HTERT RPE-1 (cell line): ENCODE data around the gene PPP1R15A.
"Not testable (repeated sequence)": the region's sequence is repeated elsewhere in the genome, so short reads cannot be mapped to it uniquely, and the experiment has no call there.

Experiments used
- in situ Hi-C: fragments of 300-500 bp; cut with MboI; formaldehyde crosslinking; loops from 4 replicates; pipeline ENCODE4 v1.14.3; 2020; ENCODE audit warnings: low sequenced_read_pairs

The PPP1R15A gene

DNA sequence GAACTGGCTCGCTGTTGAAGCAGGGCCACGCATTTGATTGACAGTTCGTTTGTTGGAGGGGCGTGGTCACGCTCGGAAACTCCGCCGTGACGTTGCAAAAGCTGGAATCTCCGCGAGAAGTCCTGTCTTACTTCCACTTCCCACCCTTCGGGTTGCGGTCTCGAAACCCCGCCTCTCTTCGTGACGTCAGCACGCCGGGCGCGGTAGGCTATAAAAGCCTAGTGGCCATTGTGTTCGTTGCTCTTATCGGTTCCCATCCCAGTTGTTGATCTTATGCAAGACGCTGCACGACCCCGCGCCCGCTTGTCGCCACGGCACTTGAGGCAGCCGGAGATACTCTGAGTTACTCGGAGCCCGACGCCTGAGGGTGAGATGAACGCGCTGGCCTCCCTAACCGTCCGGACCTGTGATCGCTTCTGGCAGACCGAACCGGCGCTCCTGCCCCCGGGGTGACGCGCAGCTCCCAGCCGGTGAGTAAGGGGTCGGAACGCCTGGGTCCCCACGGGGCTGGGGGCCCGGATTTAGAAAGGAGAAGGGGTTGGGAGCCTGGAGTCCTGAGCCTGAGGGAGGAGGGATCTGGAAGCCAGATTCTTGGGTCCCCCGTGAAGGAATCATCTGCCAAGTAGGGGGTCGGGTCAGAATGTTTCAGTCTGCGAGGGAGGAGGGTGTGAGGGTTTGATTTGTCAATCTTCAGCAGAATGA is at the start of gene PPP1R15A:
Gene PPP1R15A (plus strand): TSS at position 240 of the 702 bp plus-strand sequence. CDS start 813 bp downstream, outside the sequence.
- in situ Hi-C loops: no loop called here

DNA sequence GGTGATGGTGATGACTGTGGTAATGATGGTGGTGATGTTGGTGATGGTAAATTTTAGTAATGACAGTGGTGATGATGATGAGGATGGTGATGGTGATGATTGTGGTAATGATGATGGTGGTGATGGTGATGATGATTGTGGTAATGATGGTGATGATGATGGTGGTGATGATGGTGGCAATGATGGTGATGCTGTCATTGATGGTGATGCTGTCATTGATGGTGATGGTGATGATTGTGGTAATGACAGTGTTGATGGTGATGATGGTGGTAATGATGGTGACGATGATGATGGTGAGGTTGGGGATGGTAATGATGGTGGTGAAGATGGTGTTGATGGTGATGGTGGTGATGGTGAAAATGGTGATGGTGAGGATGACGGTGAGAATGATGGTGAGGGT is 49.7 kb upstream of the PPP1R15A start:
- in situ Hi-C loops: no loop called here

DNA sequence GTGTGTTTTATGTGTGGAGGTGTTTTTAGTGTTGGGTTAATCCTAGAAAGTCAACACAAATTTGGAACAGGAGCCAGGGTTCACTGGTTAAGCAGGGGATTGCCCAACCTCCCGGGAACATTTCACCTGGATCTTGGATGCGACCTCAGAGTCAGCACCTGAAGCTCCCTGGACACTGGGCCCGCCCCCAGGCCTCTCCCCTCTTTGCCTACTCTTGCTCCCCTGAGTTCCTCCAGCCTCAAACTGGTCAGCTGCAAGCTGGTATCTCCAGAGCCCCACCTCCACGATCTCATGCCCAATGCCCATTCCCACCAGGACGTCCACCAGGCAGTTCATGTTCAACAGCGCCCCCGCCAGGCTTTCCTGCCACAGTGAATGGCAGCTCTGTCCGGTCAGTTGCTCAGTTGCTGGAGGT is 45.6 kb upstream of the PPP1R15A start:
- in situ Hi-C loops: no loop called here

DNA sequence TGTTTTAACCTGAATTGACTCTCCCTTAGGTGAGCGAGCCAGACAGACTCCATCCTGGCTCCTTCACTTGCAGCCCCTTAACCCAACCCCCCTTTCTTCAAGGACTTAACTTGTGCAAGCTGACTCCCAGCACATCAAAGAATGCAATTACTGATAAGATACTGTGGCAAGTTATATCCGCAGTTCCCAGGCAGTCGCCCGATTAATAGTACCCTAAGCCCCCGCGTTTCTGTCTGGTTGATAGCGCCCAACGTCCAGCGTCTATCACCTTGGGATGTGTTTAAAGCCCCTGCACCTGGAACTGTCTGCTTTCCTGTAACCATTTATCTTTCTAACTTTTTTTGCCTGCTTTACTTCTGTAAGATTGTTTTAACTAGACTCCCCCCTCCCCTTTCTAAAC is 42.1 kb upstream of the PPP1R15A start:
- in situ Hi-C loops: no loop called here

DNA sequence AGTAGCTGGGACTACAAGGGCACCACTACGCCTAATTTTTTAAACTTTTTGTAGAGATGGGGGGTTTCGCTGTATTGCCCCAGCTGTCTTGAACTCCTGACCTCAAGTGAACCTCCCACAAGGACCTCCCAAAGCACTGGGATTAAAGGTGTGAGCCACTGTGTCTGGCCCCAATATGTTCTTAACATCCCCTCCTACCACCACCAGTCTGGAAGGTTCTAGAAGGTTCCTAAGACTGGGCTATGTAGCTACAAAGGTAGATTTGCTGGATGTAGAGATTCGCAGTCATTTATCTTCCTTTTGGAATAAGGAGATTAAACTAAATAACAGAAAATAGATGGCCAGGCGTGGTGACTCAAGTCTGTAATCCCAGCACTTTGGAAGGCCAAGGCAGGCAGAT is 41.3 kb upstream of the PPP1R15A start:
- in situ Hi-C loops: no loop called here

DNA sequence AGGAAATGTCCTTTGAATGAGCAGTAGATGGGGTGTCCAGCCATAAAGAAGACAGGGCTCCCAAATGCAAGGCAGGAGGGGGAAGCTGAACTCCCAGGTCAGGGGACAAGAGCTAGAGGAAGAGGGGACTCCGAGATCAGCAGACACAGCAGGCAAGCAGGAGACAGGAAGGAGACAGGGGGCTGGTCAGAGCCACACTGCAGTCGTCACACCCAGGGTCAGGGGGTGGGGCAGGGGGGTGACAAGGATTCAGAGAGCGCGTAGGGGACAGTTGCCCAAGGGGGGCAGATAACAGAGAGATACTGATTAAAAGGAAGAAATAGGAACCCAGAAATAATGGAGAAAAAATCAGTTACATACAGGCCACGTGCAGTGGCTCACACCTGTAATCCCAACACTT is 39.2 kb upstream of the PPP1R15A start:
- in situ Hi-C loops: no loop called here

DNA sequence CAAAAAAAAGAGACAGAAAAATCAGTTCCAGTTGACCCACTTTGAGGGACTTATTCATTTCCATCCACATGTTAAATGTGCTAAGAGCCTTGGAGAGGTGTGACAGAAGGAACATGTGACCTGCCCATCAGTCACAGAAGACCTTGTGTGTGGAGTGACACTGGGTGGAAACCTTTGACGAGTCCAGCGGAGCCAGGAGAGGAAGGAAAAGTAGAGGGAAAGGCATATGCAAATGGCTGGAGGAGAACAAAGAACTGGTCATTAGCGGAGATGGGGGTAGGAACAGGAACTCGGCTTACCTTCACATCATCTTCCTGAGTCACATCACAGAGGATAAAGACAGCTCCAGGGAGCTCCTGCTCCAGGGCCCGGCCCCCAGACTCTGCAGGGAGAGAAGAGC is 38.2 kb upstream of the PPP1R15A start:
- in situ Hi-C loops: no loop called here

DNA sequence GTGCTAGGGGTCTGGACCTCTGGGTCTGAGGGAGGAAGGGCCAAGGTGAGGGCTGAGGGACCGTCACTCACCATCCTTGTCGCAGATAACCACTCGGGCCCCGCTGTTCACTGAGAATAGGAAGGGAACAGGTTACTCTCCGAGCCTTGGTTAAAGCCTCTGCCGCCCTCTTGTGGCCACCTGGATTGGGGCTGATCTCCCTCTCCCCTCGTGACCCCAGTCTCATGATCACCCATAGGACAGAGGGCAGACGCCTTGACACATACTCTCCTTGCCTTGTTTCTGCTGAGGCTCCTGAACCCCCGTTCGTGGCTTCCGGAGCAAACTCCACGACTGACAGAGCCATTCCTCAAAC is 36.5 kb upstream of the PPP1R15A start:
- in situ Hi-C loops: no loop called here

DNA sequence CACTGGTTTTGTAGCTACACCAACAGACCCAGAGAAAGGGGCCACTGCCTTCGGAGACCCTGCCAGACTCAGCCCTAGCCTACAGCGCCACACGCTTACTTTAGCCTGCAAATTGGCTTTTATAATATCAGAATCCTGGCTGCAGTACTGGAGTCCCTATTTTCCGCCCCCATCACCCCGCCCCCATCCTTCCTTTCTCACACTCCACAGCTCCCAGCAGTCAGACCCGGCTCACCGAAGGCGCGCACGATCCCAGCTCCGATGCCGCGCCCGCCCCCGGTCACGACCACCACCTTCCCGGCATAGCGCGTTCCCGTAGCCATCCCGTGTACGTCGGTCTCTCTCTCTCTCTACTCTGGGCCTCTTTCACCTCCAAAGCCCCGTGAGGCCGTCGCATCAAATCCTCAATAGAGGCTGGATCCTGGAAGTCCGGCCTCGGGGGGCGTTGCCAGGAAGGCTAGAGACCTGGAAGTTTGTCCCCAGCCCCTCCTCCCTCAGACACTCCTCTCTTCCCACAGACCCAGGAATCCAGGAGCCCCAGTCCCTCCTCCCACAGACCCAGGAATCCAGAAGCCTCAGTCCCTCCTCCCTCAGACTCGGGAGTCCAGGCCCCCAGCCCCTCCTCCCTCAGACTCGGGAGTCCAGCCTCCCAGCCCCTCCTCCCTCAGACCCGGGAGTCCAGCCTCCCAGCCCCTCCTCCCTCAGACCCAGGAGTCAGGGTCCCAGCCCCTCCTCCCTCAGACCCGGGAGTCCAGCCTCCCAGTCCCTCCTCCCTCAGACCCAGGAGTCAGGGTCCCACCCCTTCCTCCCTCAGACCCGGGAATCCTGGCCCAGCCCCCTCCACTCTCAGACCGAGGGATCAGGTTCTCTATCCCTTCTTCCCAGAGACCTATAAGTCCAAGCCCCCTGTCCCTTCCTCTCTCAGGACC is 35.9 kb upstream of the PPP1R15A start, which contains the start of gene HSD17B14:
Gene HSD17B14 (minus strand): TSS at position 403 of the 929 bp plus-strand sequence. CDS start 80 bp downstream, at position 323.
- in situ Hi-C loops: no loop called here

DNA sequence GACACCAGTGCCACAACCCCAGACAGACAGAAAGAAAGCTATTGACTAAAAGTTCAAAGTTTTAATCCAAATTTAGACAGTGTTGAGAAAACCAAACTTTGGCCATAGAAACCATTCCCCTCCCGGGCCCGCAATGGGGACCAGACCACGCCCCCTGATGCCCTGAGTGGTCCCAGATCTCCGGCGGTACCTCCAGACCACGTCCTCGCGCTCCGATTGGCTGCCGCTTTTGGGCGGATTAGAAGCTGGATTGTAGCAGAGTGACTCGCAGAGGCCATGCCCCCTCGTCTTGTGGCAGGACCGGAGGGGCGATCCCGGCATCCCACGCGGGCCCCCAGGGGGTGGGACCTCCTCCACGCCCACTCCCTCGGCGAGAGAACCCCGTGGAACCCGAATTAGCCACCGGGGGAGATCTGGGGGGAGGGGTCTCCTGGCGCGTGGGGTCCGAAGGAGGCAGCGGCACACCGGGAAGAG is 35.1 kb upstream of the PPP1R15A start:
- in situ Hi-C loops: no loop called here

DNA sequence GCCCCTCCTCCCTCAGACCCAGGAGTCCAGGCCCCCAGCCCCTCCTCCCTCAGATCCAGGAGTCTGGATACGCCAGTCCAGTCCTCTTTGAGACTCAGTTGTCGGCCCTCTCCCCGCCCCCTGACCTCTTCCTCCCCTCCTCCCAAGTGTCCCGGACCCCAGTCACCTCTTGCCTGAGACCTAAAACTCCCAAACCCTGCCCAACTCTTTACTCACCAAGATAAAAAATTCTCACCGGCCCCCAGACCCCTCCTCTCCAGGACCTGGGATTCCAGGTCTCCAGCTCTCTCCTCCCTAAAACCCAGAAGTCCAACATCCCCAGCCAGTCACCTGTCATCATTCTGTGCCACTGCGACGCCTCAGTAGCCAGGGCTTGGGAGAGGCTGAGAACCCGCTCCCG is 34.5 kb upstream of the PPP1R15A start:
- in situ Hi-C loops: no loop called here

DNA sequence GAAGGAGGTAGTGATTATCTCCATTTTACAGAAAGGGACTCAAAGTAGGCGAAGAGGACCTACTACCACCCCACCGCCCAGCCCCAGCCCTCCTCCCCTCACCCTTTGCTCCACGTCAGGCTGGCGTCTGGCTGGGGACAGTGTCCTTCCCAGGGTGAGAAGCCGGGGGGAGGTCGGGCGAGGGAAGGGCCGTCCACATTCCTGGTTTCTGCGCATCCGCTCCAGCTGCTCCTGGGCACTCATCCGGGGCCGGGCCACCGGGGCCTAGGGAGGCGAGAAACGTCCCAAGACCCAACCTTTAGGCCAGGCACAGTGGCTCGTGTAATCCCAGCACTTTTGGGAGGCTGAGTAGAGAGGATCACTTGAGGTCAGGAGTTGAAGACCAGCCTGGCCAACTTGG is 31.2 kb upstream of the PPP1R15A start:
- in situ Hi-C loops: no loop called here

DNA sequence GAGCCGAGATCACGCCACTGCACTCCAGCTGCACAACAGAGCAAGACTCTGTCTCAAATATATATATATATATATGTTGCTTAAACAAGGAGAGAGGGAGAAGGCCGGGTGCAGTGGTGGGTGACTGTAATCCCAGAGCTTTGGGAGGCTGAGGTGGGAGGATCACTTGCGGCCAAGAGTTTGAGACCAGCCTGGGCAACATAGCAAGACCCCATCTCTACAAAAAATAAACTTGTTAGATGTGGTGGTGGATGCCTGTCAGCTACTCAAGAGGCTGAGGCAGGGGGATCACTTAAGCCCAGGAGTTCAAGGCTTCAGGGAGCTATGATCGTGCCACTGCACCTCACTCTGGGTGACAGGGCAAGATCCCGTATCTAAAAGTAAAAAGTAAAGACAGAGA is 30.6 kb upstream of the PPP1R15A start:
- in situ Hi-C loops: no loop called here

DNA sequence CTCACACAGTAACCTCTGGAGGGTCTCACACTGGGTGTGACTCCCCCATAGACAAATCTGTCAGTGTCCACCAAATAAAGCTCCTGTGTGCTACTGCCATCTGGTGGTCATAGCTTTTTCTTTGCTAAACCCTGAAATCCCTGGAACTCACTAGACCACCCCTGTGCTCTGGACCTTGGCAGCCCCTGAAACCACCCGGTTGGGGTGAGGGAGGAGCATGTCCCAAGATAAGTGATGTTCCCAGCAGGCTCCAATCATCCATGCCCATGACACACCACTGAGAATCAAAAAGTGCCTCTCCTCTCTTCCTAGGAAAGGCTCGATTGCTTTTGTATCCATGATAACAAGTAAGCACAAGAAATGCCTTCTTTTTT is 29.4 kb upstream of the PPP1R15A start:
- in situ Hi-C loops: no loop called here

DNA sequence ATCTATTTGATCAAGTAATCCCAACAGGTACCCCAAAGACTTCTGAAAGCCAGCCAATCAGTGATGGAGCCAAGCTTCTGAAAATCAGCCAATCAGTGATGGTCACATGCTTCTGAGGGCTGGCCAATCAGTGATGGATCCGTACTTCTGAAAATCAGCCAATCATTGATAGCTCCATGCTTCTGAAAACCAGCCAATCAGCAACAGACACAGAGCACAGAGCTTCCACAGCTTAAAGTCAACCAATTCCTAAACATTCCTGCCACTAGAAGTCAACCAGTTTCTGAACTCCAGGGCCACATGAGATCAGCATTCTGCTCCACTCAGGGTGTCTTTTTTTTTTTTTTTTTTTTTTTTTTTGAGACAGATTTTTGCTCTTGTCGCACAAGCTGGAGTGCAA is 27.7 kb upstream of the PPP1R15A start:
- in situ Hi-C loops: no loop called here

DNA sequence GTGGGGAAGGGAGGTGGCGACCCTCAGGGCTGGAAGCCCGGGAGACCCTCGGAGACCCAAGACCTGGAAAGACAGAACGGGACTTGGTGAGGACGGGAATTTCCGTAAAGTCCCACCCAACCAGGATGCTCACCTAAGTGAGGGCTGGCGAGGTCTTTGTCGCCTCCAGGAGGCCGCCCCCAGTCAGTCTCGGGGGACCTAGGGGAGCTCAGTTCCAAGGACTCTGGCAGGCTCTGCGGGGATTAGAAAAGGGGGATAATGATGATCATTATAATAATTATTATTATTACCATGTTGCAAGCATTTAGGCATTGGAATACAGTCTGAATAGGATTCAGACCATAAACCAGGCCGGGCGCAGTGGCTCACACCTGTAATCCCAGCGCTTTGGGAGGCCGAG is 26.8 kb upstream of the PPP1R15A start:
- in situ Hi-C loops: no loop called here

DNA sequence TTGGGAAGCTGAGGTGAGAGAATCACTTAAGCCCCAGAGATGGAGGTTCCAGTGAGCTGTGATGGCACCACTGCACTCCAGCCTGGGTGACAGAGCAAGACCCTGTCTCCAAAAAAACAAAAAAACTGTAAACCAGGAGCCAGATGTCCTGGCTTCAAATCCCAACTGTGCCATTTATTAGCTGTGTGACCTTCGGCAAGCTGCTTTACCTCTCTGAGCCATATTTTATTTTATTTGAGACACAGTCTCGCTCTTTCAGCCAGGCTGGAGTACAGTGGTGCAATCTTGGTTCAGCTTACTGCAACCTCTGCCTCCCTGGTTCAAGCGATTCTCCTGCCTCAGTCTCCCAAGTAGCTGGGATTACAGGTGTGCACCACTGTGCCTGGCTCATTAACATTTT is 25.6 kb upstream of the PPP1R15A start:
- in situ Hi-C loops: not testable (repeated sequence)

DNA sequence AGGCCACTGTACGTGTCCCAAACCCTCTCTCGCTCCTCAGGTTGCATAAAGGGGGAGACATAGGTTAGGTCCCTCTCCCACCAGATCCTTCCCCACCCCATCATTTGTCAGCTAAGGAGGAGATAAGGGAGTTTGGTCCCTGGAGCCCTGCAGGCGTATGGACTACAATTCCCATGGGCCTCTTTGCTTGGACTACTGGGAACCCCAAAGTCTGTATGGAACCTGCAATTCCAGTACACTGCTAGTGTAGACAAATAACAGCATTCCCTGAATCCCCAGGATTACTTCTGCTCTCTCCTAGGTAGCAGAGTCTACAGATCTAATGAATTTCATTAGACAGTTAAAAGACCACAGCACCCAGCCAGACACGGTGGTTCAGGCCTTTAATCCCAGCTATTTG is 19.9 kb upstream of the PPP1R15A start:
- in situ Hi-C loops: no loop called here

DNA sequence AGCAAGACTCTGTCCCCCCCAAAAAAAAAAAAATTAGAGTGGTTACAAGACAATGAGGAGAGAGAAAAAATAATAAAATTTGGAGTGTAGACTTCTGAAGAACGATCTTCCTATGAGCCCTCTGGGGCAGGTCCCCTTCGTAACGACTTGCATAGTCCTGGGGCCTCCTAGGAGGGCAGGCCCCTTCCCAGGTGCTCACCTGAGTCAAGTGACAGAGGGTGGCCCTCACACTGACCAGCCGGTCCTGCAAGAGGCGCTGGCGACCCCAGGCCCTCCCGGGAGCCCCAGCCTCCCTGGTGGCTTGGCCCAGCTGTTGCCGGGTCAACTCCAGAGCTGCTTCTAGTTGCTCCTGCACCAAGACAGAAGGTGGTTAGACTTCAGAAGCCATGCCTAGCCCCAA is 18.7 kb upstream of the PPP1R15A start:
- in situ Hi-C loops: no loop called here

DNA sequence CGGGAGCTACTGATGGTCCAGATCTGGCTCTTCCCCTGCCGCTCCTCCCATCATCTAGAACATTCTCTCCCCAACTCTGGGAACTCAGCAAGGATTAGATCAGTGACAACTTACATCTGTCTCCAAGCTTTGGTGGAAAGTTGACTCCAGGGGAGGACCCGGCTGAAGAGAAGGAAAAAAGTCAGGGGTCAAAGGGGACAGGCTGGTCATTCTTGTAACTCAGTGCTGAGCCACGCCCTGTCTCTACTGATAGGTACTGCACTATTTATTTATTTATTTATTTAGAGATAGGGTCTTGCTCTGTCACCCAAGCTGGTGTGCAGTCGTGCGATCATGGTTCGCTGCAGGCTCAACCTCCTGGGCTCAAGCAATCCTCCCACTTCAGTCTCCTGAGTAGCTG is 18.1 kb upstream of the PPP1R15A start:
- in situ Hi-C loops: no loop called here

DNA sequence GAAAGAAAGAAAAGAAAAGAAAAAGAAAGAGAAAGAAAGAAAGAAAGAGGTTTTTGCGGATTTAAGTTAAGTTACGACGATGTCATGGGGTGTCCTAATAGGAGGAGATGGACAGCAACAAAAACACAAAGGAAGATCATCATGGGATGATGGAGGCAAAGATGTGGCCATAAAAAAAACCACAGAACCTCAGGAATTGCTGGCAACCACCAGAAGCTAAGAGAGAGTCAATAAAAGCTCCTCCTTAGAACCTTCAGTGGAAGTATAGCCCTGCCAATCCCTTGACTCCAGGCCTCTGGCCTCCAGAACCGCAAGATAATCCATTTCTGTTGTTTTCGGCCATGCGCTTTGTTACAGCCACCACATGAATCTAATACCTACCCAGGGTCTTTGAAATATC is 15.3 kb upstream of the PPP1R15A start:
- in situ Hi-C loops: no loop called here
